Neural cell (in vitro differentiated cells): Measurements from ENCODE around the gene ABCA2. TPM values are rescaled to one million over a fixed set of nuclear protein-coding genes. Genes with fewer than 3 reads are reported as not detected.

Experiments
- H2AFZ ChIP-seq: fragments of 200-600, 300-800 bp; sonication (generic), shearing (Covaris generic); 2 replicates; pipeline ENCODE4 v1.6.0; 2014; ENCODE audit warnings: low read depth, mild to moderate bottlenecking, antibody characterized with exemption, low read length, moderate library complexity
- H3F3A ChIP-seq: fragments of 200-600 bp; shearing (Covaris generic); 2 replicates; pipeline ENCODE4 v1.6.1; 2016; ENCODE audit warnings: mild to moderate bottlenecking, moderate library complexity, mixed read lengths, antibody characterized with exemption, low read length; ENCODE audit not compliant: insufficient read depth, poor library complexity, severe bottlenecking
- H3K27ac ChIP-seq: fragments of 200-600, 300-800 bp; sonication (generic), shearing (Covaris generic); 2 replicates; pipeline ENCODE4 v1.5.1; 2014; ENCODE audit warnings: mild to moderate bottlenecking, low read length, moderate library complexity
- H3K27me3 ChIP-seq: fragments of 300-800, 200-600 bp; sonication (generic), shearing (Covaris generic); 2 replicates; pipeline ENCODE4 v1.6.0; 2014; ENCODE audit warnings: mild to moderate bottlenecking, low read depth, low read length, moderate library complexity; ENCODE audit not compliant: insufficient read depth
- H3K36me3 ChIP-seq: fragments of 300-800, 200-600 bp; sonication (generic), shearing (Covaris generic); 2 replicates; pipeline ENCODE4 v1.5.1; 2014; ENCODE audit warnings: mild to moderate bottlenecking, antibody characterized with exemption, low read length, moderate library complexity; ENCODE audit not compliant: insufficient read depth
- H3K4me2 ChIP-seq: fragments of 300-800, 200-600 bp; sonication (generic), shearing (Covaris generic); 2 replicates; pipeline ENCODE4 v1.6.0; 2014; ENCODE audit warnings: mild to moderate bottlenecking, low read length
- H3K4me3 ChIP-seq: fragments of 300-800, 200-600 bp; sonication (generic), shearing (Covaris generic); 2 replicates; pipeline ENCODE4 v1.5.1; 2014; ENCODE audit warnings: mild to moderate bottlenecking, low read length, moderate library complexity
- H3K79me2 ChIP-seq: fragments of 200-600 bp; shearing (Covaris generic); replicated peaks from 2 replicates; pipeline ENCODE4 v1.6.0; 2014; ENCODE audit warnings: mild to moderate bottlenecking, low read length, moderate library complexity; ENCODE audit not compliant: insufficient read depth
- H3K9ac ChIP-seq: fragments of 300-800, 200-600 bp; sonication (generic), shearing (Covaris generic); 2 replicates; pipeline ENCODE4 v1.6.1; 2016; ENCODE audit warnings: mild to moderate bottlenecking, low read length, mixed read lengths
- H3K9me2 ChIP-seq: fragments of 200-600 bp; shearing (Covaris generic); 2 replicates; pipeline ENCODE4 v1.6.1; 2016; ENCODE audit warnings: mild to moderate bottlenecking, low read length, mixed read lengths; ENCODE audit not compliant: insufficient read depth
- H3K9me3 ChIP-seq: fragments of 200-600, 300-800 bp; sonication (generic), shearing (Covaris generic); 2 replicates; pipeline ENCODE4 v1.6.1; 2016; ENCODE audit warnings: mild to moderate bottlenecking, mixed run types, low read length, moderate library complexity, mixed read lengths
- H4K20me1 ChIP-seq: fragments of 200-600 bp; shearing (Covaris generic); 2 replicates; pipeline ENCODE4 v1.6.1; 2016; ENCODE audit warnings: mild to moderate bottlenecking, mixed run types; ENCODE audit not compliant: insufficient read depth
- EP300 ChIP-seq: fragments of 450-650 bp; conservative IDR thresholded peaks from 2 replicates; pipeline ENCODE4 v1.6.1; 2014; ENCODE audit warnings: antibody characterized with exemption, mild to moderate bottlenecking, moderate library complexity; ENCODE audit not compliant: poor library complexity, severe bottlenecking
- EZH2 ChIP-seq: fragments of 200-600, 300-800 bp; shearing (Covaris generic), sonication (generic); IDR thresholded peaks from 2 replicates; pipeline ENCODE4 v1.6.1; 2014; ENCODE audit warnings: antibody characterized with exemption, low read length, borderline replicate concordance, mild to moderate bottlenecking; ENCODE audit not compliant: insufficient read depth, poor library complexity, severe bottlenecking
- MXI1 ChIP-seq: fragments of 450-650 bp; conservative IDR thresholded peaks from 2 replicates; pipeline ENCODE4 v1.6.1; 2014; ENCODE audit warnings: antibody characterized with exemption, mild to moderate bottlenecking; ENCODE audit not compliant: poor library complexity, severe bottlenecking
- POLR2AphosphoS5 ChIP-seq: IDR thresholded peaks from 2 replicates; pipeline ENCODE4 v1.6.1; 2012
- RAD21 ChIP-seq: fragments of 450-650 bp; conservative IDR thresholded peaks from 2 replicates; pipeline ENCODE4 v1.6.1; 2014; ENCODE audit warnings: antibody characterized with exemption, mild to moderate bottlenecking, moderate library complexity
- REST ChIP-seq: IDR thresholded peaks from 2 replicates; pipeline ENCODE4 v1.6.1; 2012; ENCODE audit warnings: borderline replicate concordance
- SMC3 ChIP-seq: fragments of 450-650 bp; conservative IDR thresholded peaks from 2 replicates; pipeline ENCODE4 v1.6.1; 2014; ENCODE audit warnings: antibody characterized with exemption, mild to moderate bottlenecking, moderate library complexity; ENCODE audit not compliant: poor library complexity
- TAF1 ChIP-seq: IDR thresholded peaks from 2 replicates; pipeline ENCODE4 v1.6.1; 2012; ENCODE audit warnings: low read depth
- polyA plus RNA-seq: library from polyadenylated mRNA; depleted of rRNA; stranded (reverse); fragments of >200 nt; gene quantifications from 2 replicates; pipeline ENCODE4 v1.2.3, GENCODE V29; 2014
- TF ChIP-seq, protein P1 (sequence below): fragments of 450-650 bp; IDR thresholded peaks from 2 replicates; pipeline ENCODE4 v1.5.1; 2014; ENCODE audit warnings: antibody characterized with exemption, mild to moderate bottlenecking, moderate library complexity; ENCODE audit not compliant: poor library complexity, severe bottlenecking

ABCA2 gene
- polyA plus RNA-seq, 1 donor from 2014 or later, result 30.6 TPM

GRCh38 chr9:137017071-137017470 lies 11.0 kb downstream of the ABCA2 start:
- Histone ChIP-seq H3K9ac (no peak overlapping the region), H4K20me1 (no peaks in the 10 kb centered on the region), H3K4me2 (no peak overlapping the region), H3K9me3 (no peaks in the 10 kb centered on the region), H2AFZ (no peak overlapping the region), H3F3A (no peaks in the 10 kb centered on the region), H3K27ac (no peak overlapping the region), H3K4me3 (no peak overlapping the region), H3K36me3 (peaks cover 7% of the 10 kb centered on the region), H3K9me2 (no peaks in the 10 kb centered on the region), H3K27me3 (no peaks in the 10 kb centered on the region), H3K79me2 (no peaks in the 10 kb centered on the region)
- TF ChIP-seq RAD21 (no peak), MXI1 (no peak), REST (no peak), POLR2AphosphoS5 (no peak), EP300 (no peak), EZH2 (no peak), TAF1 (no peak), SMC3 (no peak)
- TF ChIP-seq, protein P1, sequence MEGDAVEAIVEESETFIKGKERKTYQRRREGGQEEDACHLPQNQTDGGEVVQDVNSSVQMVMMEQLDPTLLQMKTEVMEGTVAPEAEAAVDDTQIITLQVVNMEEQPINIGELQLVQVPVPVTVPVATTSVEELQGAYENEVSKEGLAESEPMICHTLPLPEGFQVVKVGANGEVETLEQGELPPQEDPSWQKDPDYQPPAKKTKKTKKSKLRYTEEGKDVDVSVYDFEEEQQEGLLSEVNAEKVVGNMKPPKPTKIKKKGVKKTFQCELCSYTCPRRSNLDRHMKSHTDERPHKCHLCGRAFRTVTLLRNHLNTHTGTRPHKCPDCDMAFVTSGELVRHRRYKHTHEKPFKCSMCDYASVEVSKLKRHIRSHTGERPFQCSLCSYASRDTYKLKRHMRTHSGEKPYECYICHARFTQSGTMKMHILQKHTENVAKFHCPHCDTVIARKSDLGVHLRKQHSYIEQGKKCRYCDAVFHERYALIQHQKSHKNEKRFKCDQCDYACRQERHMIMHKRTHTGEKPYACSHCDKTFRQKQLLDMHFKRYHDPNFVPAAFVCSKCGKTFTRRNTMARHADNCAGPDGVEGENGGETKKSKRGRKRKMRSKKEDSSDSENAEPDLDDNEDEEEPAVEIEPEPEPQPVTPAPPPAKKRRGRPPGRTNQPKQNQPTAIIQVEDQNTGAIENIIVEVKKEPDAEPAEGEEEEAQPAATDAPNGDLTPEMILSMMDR, result no peak

DNA sequence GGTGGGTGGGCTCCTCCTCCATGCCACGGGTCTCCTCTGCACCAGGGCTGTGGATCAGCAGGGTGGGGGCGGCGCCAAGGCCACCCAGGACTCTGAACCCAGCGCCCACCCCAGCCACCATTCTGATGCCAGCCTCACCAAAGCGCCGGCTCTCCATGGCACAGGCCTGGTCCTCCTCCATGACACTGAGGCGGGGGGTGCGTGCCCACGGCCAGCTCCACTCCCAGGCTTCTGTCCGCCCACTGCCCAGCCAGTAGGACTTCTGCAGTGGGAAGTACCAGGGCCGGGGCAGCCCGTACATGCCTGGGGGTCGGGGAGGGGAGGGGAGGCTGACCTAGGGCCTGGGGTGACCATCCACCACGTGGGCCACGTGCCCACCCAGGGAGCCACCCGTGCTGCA lies 11.6 kb downstream of the ABCA2 start:
- Histone ChIP-seq H3K9me3 (no peaks in the 10 kb centered on the region), H3F3A (no peaks in the 10 kb centered on the region), H3K9ac (no peak overlapping the region), H3K27me3 (no peaks in the 10 kb centered on the region), H3K79me2 (no peaks in the 10 kb centered on the region), H4K20me1 (no peaks in the 10 kb centered on the region), H3K4me3 (no peak overlapping the region), H3K9me2 (no peaks in the 10 kb centered on the region), H3K36me3 (peaks cover 7% of the 10 kb centered on the region), H3K27ac (no peak overlapping the region), H3K4me2 (no peak overlapping the region), H2AFZ (no peak overlapping the region)
- no peak for TF ChIP-seq SMC3
- TF ChIP-seq EZH2, result no peak
- no peak for TF ChIP-seq EP300
- TF ChIP-seq POLR2AphosphoS5, result no peak
- no peak for TF ChIP-seq TAF1
- no peak for TF ChIP-seq REST
- no peak for TF ChIP-seq MXI1
